Kidney (tissue), 14 donors: ENCODE measurements around the gene RGS6. TPM values are rescaled to one million over a fixed set of nuclear protein-coding genes. Genes with fewer than 3 reads are reported as not detected.

Source experiments
- DNase-seq, 5 donors: peaks; one replicate each; pipeline ENCODE4 v3.0.0-alpha.2; 2013 to 2020
- FAIRE-seq: peaks from 2 replicates; lab custom pipeline; 2012; peaks lifted over from hg19 to GRCh38; lab: Jason Lieb, UNC
- H3K27ac ChIP-seq, 2 donors: one replicate each; pipeline ENCODE4 v1.7.0; 2013; ENCODE audit warnings: low read depth in 2 of 2, low read length in 2 of 2, inconsistent platforms in 1 of 2
- H3K27me3 ChIP-seq: one replicate; pipeline ENCODE4 v1.7.1; 2013; ENCODE audit warnings: low read length, inconsistent platforms; ENCODE audit not compliant: control insufficient read depth, insufficient read depth
- H3K36me3 ChIP-seq, 3 donors: one replicate each; pipeline versions ENCODE4 v1.7.0 to v1.7.1; 2013; ENCODE audit warnings: low read length in 3 of 3, control low read depth in 1 of 3, inconsistent platforms in 1 of 3; ENCODE audit not compliant: insufficient read depth in 3 of 3, control insufficient read depth in 2 of 3
- H3K4me1 ChIP-seq, 3 donors: one replicate each; pipeline versions ENCODE4 v1.7.0 to v1.7.1; 2013; ENCODE audit warnings: low read length in 3 of 3, inconsistent platforms in 1 of 3, low read depth in 1 of 3; ENCODE audit not compliant: control insufficient read depth in 2 of 3, insufficient read depth in 2 of 3
- H3K4me3 ChIP-seq, 3 donors: one replicate each; pipeline versions ENCODE4 v1.7.0 to v1.8.1; 2013; ENCODE audit warnings: low read length in 3 of 3, control low read depth in 1 of 3, inconsistent platforms in 1 of 3
- H3K9ac ChIP-seq, 3 donors: one replicate each; pipeline versions ENCODE4 v1.7.0 to v1.7.1; 2013; ENCODE audit warnings: low read length in 3 of 3, control low read depth in 1 of 3, inconsistent platforms in 1 of 3
- H3K9me3 ChIP-seq, 3 donors: one replicate each; pipeline versions ENCODE4 v1.7.0 to v1.7.1; 2013; ENCODE audit warnings: low read length in 3 of 3, control low read depth in 1 of 3, inconsistent platforms in 1 of 3; ENCODE audit not compliant: control insufficient read depth in 2 of 3, insufficient read depth in 1 of 3
- intact Hi-C: fragments of 100-400 bp; cut with DNase I; formaldehyde crosslinking; loops from one replicate; pipeline ENCODE4 v1.11.1; 2022
- polyA plus RNA-seq: library from polyadenylated mRNA; stranded (reverse); fragments of 350-450 nt; fragmentation: Illumina TruSeq; extraction: RNeasy Lipid Tissue Mini Kit (QIAGEN cat#74804); gene quantifications from one replicate; pipeline ENCODE4 v1.2.3, GENCODE V29; 2014; ENCODE audit warnings: low read depth, low replicate concordance; ENCODE audit not compliant: insufficient read depth
- total RNA-seq: library from RNA; stranded (reverse); fragmentation: NEBNext Ultra II Directional; extraction: Animal tissue kit (Norgen Biotek cat#: 25700); gene quantifications from one replicate; pipeline ENCODE4 v1.2.1, GENCODE V29; 2021
- TF ChIP-seq, protein P1 (sequence below): IDR thresholded peaks from 3 replicates; pipeline ENCODE4 v1.5.1; 2012; ENCODE audit warnings: mild to moderate bottlenecking, moderate library complexity, borderline replicate concordance; ENCODE audit not compliant: insufficient read depth; ENCODE audit errors: extremely low read depth
- donor health status: control.
- donor health status: control.
- donor health status: control.
- donor health status: control.
- donor health status: control.
- donor health status: DM: yes; HTN: yes; CAD: no.
- donor health status: Normal renal cell carcinoma (clear cell type).

Gene RGS6
- total and polyA plus RNA-seq, 2 donors from 2014 or later: 1.1 to 1.4 TPM

GRCh38 chr14:72499746-72500145, 567.5 kb downstream of the RGS6 start:
- no peak overlapping the region for H3K9ac ChIP-seq
- TF ChIP-seq, protein P1, sequence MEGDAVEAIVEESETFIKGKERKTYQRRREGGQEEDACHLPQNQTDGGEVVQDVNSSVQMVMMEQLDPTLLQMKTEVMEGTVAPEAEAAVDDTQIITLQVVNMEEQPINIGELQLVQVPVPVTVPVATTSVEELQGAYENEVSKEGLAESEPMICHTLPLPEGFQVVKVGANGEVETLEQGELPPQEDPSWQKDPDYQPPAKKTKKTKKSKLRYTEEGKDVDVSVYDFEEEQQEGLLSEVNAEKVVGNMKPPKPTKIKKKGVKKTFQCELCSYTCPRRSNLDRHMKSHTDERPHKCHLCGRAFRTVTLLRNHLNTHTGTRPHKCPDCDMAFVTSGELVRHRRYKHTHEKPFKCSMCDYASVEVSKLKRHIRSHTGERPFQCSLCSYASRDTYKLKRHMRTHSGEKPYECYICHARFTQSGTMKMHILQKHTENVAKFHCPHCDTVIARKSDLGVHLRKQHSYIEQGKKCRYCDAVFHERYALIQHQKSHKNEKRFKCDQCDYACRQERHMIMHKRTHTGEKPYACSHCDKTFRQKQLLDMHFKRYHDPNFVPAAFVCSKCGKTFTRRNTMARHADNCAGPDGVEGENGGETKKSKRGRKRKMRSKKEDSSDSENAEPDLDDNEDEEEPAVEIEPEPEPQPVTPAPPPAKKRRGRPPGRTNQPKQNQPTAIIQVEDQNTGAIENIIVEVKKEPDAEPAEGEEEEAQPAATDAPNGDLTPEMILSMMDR: no peak
- no peak for FAIRE-seq
- H3K4me1 ChIP-seq: no peaks in the 10 kb centered on the region
- intact Hi-C loops: no loop called here
- no peak overlapping the region for H3K27ac ChIP-seq
- H3K4me3 ChIP-seq: no peak overlapping the region
- DNase-seq: no peak
- no peaks in the 10 kb centered on the region for H3K27me3 ChIP-seq
- H3K36me3 ChIP-seq: no peaks in the 10 kb centered on the region
- no peaks in the 10 kb centered on the region for H3K9me3 ChIP-seq

- Histone ChIP-seq H3K27ac (no peak overlapping the region), H3K4me3 (no peak overlapping the region), H3K4me1 (no peaks in the 10 kb centered on the region), H3K27me3 (no peaks in the 10 kb centered on the region), H3K36me3 (no peaks in the 10 kb centered on the region), H3K9me3 (no peaks in the 10 kb centered on the region), H3K9ac (no peak overlapping the region)
- TF ChIP-seq, protein P1: no peak
- DNase-seq (no peak), FAIRE-seq (no peak)
- intact Hi-C loops: no loop called here
Measured at GRCh38 chr14:72500234-72500838, 568.1 kb downstream of the RGS6 start.

DNA sequence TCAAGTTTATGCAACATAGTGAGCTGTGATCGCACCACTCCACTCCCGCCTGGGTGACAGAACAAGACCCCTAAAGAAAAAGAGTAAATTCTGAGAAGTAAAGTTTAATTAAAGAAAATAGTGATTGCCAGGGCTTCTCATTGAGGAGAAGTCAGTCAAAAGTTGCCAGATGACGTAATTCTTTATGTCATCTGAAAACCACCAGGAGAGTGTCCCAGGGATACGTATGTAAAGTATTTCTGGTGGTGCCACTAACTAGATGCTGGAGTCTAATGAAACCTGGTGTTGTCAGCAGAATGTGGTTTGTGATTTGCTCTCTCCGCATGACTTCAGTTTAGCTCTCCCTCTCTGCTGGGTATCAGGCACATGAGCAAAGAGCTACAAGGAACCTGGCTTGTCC, 569.2 kb downstream of the RGS6 start:
- TF ChIP-seq, protein P1: no peak
- Histone ChIP-seq H3K27ac (no peak overlapping the region), H3K27me3 (no peaks in the 10 kb centered on the region), H3K4me1 (no peaks in the 10 kb centered on the region), H3K36me3 (no peaks in the 10 kb centered on the region), H3K9me3 (no peaks in the 10 kb centered on the region), H3K9ac (no peak overlapping the region), H3K4me3 (no peak overlapping the region)
- no peak for FAIRE-seq
- DNase-seq: no peak
- intact Hi-C loops: no loop called here

DNA sequence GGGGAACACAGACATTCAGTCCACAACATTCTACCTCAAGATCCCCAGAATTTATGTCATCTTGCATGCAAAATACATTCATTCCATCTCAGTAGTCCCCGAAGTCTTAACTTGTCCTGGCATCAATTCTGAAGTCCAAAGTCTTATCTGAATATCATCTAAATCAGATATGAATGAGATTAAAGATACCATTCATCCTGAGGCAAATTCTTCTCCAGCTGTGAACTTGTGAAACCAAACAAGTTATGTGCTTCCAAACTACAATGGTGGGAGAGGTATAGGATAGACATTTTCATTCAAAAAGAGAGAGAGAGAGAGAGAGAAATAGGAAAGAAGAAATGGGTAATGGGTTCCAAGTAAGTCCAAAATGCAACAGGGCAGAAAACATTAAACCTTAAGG, 571.0 kb downstream of the RGS6 start:
- no peak overlapping the region for H3K4me3 ChIP-seq
- H3K36me3 ChIP-seq: no peaks in the 10 kb centered on the region
- H3K27me3 ChIP-seq: no peaks in the 10 kb centered on the region
- TF ChIP-seq, protein P1: no peak
- H3K4me1 ChIP-seq: no peaks in the 10 kb centered on the region
- no peak for DNase-seq
- no peak overlapping the region for H3K9ac ChIP-seq
- intact Hi-C loops: no loop called here
- no peak for FAIRE-seq
- H3K9me3 ChIP-seq: no peaks in the 10 kb centered on the region
- H3K27ac ChIP-seq: no peak overlapping the region
